Mesodermal cell (in vitro differentiated cells): Measurements from ENCODE around the gene FRMD4A.

Experiments
- H3K27ac ChIP-seq: 2 replicates; pipeline ENCODE4 v1.7.0; 2013; ENCODE audit warnings: mild to moderate bottlenecking, low read depth, low read length, moderate library complexity; ENCODE audit not compliant: severe bottlenecking
- H3K36me3 ChIP-seq: 2 replicates; pipeline ENCODE4 v1.7.1; 2013; ENCODE audit warnings: mild to moderate bottlenecking, low read length, moderate library complexity; ENCODE audit not compliant: control insufficient read depth, insufficient read depth
- H3K4me1 ChIP-seq: one replicate; pipeline ENCODE4 v1.7.1; 2013; ENCODE audit warnings: mild to moderate bottlenecking, low read length; ENCODE audit not compliant: insufficient read depth, control insufficient read depth, poor library complexity, severe bottlenecking
- H3K4me3 ChIP-seq: 2 replicates; pipeline ENCODE4 v1.7.0; 2013; ENCODE audit warnings: low read length, control low read depth, mild to moderate bottlenecking; ENCODE audit not compliant: insufficient read depth, poor library complexity, severe bottlenecking; ENCODE audit errors: extremely low read depth
- H3K9me3 ChIP-seq: 2 replicates; pipeline ENCODE4 v1.7.1; 2013; ENCODE audit warnings: mild to moderate bottlenecking, low read length, moderate library complexity; ENCODE audit not compliant: control insufficient read depth
- WGBS, 2 experiments: methylation state at CpG; one replicate each; pipeline ENCODE4 v1.1.5; 2013; ENCODE audit warnings: missing lambda C conversion rate in 2 of 2; ENCODE audit not compliant: insufficient coverage in 2 of 2; 5-methylcytosine and 5-hydroxymethylcytosine counted together

Gene FRMD4A

GRCh38 chr10:14340051-14340744 is 9.5 kb upstream of the FRMD4A start:
- 91 to 96% methylated on average over 6 of the region's 6 CpGs for WGBS, 2 experiments
- H3K36me3 ChIP-seq: no peaks in the 10 kb centered on the region
- no peak overlapping the region for H3K4me3 ChIP-seq

GRCh38 chr10:14336736-14337135 is 6.0 kb upstream of the FRMD4A start:
- Histone ChIP-seq H3K4me3 (no peak overlapping the region), H3K36me3 (no peaks in the 10 kb centered on the region), H3K4me1 (no peaks in the 10 kb centered on the region), H3K9me3 (no peaks in the 10 kb centered on the region), H3K27ac (no peak overlapping the region)
- WGBS, 2 experiments: no CpG with 5 or more reads among the region's 2 CpGs

More at GRCh38 chr10:14340051-14340744, 9.5 kb upstream of the FRMD4A start:
- Histone ChIP-seq H3K27ac (no peak overlapping the region), H3K9me3 (no peaks in the 10 kb centered on the region), H3K4me1 (no peaks in the 10 kb centered on the region)

DNA sequence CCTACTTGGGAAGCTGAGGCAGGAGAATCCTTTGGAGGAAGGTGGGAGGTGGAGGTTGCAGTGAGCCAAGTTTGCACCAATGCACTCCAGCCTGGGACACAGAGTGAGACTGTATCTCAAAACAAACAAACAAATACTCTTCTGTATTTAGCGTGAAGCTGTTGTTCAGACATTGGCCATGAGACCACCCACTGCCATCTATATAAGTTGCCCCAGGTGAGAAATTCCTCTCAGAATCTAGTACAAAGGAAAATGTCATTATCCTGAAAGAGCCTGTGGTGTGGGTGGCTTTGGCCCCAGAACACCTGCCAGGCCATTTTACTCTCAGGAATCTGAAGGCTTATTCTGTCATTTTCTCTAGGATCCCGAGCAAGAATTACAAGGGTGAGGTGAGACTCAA is 4.0 kb upstream of the FRMD4A start:
- H3K9me3 ChIP-seq: no peaks in the 10 kb centered on the region
- no peaks in the 10 kb centered on the region for H3K36me3 ChIP-seq
- 100% methylated on average over 1 of the region's 2 CpGs; no CpG with 5 or more reads in 1 of the 2 experiments for WGBS, 2 experiments
- no peak overlapping the region for H3K4me3 ChIP-seq
- H3K4me1 ChIP-seq: peaks cover 4% of the 10 kb centered on the region
- no peak overlapping the region for H3K27ac ChIP-seq

GRCh38 chr10:14333606-14334005 is 2.9 kb upstream of the FRMD4A start:
- H3K36me3 ChIP-seq: no peaks in the 10 kb centered on the region
- H3K9me3 ChIP-seq: no peaks in the 10 kb centered on the region
- no peak overlapping the region for H3K27ac ChIP-seq
- H3K4me1 ChIP-seq: peaks cover 4% of the 10 kb centered on the region
- H3K4me3 ChIP-seq: no peak overlapping the region
- WGBS, 2 experiments: 80 to 94% methylated on average over 1 to 2 of the region's 2 CpGs

DNA sequence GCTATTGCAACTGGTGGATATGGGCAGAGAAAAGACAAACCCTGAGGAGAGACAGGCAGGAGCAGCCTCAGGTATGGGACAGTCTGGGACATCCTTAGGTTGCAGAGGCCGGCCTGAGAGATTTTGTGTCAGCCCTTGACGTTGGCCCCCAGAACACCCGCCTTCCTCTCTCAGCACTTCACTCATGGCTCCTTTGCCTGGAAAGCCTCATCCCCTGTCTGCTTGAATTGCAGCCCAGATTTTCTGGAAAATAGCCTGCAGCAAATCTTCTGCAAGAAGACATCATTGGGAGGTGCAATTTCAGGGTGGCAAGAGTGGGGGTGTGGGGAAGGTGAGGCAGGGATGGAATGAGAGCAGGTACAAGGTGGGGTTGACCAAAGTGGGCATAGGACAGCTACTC is 2.2 kb upstream of the FRMD4A start:
- H3K27ac ChIP-seq: no peak overlapping the region
- H3K4me1 ChIP-seq: peaks cover 4% of the 10 kb centered on the region
- H3K4me3 ChIP-seq: no peak overlapping the region
- 90 to 100% methylated on average over 2 to 3 of the region's 3 CpGs for WGBS, 2 experiments
- H3K9me3 ChIP-seq: no peaks in the 10 kb centered on the region
- no peaks in the 10 kb centered on the region for H3K36me3 ChIP-seq

DNA sequence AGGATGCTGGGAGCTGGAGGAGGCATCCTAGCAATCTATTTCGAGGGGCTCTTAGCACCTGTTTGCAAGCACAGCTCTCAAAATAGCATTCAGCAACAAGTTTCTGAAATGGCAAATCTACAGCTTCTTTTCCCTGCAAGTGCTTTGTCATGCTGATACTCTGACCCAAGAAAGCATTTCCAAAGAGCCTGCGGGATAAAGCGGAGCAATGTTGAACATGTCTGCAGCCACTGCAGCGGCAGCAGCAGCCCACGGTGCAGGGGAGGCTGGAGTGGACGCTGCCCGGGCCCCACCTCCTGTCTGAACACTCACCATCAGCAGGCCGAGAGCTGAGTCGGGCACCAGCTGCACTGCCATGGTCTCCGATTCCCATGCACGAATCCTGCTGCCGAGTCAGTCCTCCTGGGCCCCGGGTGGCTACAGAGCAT is 964 bp downstream of the FRMD4A start:
- no peak overlapping the region for H3K4me3 ChIP-seq

GRCh38 chr10:14328881-14329672 is 1.6 kb downstream of the FRMD4A start:
- H3K36me3 ChIP-seq: no peaks in the 10 kb centered on the region
- 72 to 76% methylated on average over 5 of the region's 6 CpGs for WGBS, 2 experiments
- no peaks in the 10 kb centered on the region for H3K9me3 ChIP-seq
- H3K27ac ChIP-seq: no peak overlapping the region
- H3K4me3 ChIP-seq: no peak overlapping the region
- H3K4me1 ChIP-seq: peaks cover 4% of the 10 kb centered on the region

More for the DNA sequence above, 964 bp downstream of the FRMD4A start:
- Histone ChIP-seq H3K36me3 (no peaks in the 10 kb centered on the region), H3K27ac (no peak overlapping the region), H3K4me1 (peaks cover 4% of the 10 kb centered on the region), H3K9me3 (no peaks in the 10 kb centered on the region)
- 19 to 35% methylated on average over 9 to 11 of the region's 13 CpGs for WGBS, 2 experiments

DNA sequence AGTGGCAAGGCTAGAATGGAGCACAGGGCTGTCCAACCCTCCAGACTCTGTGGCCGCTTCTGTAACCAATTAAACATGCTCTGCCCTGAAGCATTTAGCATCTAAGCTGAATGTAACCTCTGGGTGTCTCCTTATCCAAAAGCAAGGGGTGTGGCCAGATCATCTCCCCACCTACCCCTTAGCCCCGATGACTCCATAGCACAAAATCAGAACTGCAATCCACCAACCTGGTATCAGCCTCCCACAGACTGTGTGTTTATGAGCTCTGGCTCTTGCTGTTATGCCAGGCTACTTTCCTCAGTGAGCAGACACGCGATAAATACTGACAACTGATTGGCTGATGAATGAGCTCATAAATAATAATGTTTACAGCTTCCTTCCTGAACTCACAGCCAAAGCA is 3.2 kb downstream of the FRMD4A start:
- Histone ChIP-seq H3K4me3 (no peak overlapping the region), H3K9me3 (no peaks in the 10 kb centered on the region), H3K4me1 (peaks cover 4% of the 10 kb centered on the region), H3K27ac (no peak overlapping the region), H3K36me3 (no peaks in the 10 kb centered on the region)
- WGBS, 2 experiments: 100% methylated on average over 1 of the region's 4 CpGs

GRCh38 chr10:14326581-14326980 is 4.1 kb downstream of the FRMD4A start:
- 92 to 95% methylated on average over 6 to 8 of the region's 8 CpGs for WGBS, 2 experiments
- Histone ChIP-seq H3K4me3 (no peak overlapping the region), H3K36me3 (no peaks in the 10 kb centered on the region), H3K9me3 (no peaks in the 10 kb centered on the region), H3K27ac (no peak overlapping the region), H3K4me1 (peaks cover 4% of the 10 kb centered on the region)

GRCh38 chr10:14325325-14325955 is 5.3 kb downstream of the FRMD4A start:
- Histone ChIP-seq H3K4me1 (peaks cover 3% of the 10 kb centered on the region), H3K27ac (no peak overlapping the region), H3K9me3 (no peaks in the 10 kb centered on the region), H3K4me3 (no peak overlapping the region), H3K36me3 (no peaks in the 10 kb centered on the region)
- WGBS, 2 experiments: 79 to 100% methylated on average over 1 to 3 of the region's 4 CpGs
